Spleen (tissue), 7 donors: ENCODE data around the gene CAND2.
"Not testable (repeated sequence)": the region's sequence is repeated elsewhere in the genome, so short reads cannot be mapped to it uniquely, and the experiment has no call there.

Source experiments
- POLR2AphosphoS5 ChIP-seq, 3 donors: sonication (generic); formaldehyde crosslinking; IDR thresholded peaks; one replicate each; pipeline ENCODE4 v1.5.1; 2017; ENCODE audit warnings: antibody characterized with exemption in 3 of 3
- TF ChIP-seq, protein P1 (sequence below), 11 experiments: fragments of 200-600 bp in 7 of 11; fragments of 450-650 bp in 4 of 11; sonication (generic) in 4 of 11; IDR thresholded peaks in 8 of 11; conservative IDR thresholded peaks in 3 of 11; 1 replicate in 7 of 11; 2 replicates in 4 of 11; pipeline versions ENCODE4 v1.4.0 to v1.8.0; 2016 to 2021; ENCODE audit warnings: antibody characterized with exemption in 11 of 11, inconsistent platforms in 4 of 11, mild to moderate bottlenecking in 1 of 11
- donor health status: DM: no; HTN: no; CAD: no; lungs with moderate emphysema.
- donor health status: DM: no; HTN: no; CAD: no.
- donor health status: DM: no; HTN: no; CAD: no.

DNA sequence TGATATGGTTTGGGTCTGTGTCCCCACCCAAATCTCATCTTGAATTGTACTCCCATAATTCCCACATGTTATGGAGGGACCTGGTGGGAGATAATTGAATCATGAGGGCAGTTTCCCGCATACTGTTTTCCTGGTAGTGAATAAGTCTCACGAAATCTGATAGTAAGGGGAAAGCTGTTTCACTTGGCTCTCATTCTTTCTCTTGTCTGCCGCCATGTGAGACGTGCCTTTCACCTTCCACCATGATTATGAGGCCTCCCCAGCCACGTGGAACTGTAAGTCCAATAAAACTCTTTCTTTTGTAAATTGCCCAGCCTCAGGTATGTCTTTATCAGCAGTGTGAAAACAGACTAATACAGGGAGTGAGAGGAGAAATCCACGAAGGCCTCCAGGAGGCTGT lies 20.5 kb upstream of the CAND2 start:
- TF ChIP-seq, protein P1, sequence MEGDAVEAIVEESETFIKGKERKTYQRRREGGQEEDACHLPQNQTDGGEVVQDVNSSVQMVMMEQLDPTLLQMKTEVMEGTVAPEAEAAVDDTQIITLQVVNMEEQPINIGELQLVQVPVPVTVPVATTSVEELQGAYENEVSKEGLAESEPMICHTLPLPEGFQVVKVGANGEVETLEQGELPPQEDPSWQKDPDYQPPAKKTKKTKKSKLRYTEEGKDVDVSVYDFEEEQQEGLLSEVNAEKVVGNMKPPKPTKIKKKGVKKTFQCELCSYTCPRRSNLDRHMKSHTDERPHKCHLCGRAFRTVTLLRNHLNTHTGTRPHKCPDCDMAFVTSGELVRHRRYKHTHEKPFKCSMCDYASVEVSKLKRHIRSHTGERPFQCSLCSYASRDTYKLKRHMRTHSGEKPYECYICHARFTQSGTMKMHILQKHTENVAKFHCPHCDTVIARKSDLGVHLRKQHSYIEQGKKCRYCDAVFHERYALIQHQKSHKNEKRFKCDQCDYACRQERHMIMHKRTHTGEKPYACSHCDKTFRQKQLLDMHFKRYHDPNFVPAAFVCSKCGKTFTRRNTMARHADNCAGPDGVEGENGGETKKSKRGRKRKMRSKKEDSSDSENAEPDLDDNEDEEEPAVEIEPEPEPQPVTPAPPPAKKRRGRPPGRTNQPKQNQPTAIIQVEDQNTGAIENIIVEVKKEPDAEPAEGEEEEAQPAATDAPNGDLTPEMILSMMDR (IDR thresholded peaks at IDR 0.05 in 8 of 11, conservative IDR thresholded peaks at IDR 0.05 in 3 of 11) = not testable (repeated sequence)
- not testable (repeated sequence) for TF ChIP-seq POLR2AphosphoS5 (IDR thresholded peaks at IDR 0.05)
